ENCODE data around the gene ETV2. TPM values are rescaled to one million over a fixed set of nuclear protein-coding genes. Genes with fewer than 3 reads are reported as not detected.

The ETV2 gene
- polyA plus RNA-seq, 6 donors from 2014 or later: 0.61 TPM; not detected in 5

DNA sequence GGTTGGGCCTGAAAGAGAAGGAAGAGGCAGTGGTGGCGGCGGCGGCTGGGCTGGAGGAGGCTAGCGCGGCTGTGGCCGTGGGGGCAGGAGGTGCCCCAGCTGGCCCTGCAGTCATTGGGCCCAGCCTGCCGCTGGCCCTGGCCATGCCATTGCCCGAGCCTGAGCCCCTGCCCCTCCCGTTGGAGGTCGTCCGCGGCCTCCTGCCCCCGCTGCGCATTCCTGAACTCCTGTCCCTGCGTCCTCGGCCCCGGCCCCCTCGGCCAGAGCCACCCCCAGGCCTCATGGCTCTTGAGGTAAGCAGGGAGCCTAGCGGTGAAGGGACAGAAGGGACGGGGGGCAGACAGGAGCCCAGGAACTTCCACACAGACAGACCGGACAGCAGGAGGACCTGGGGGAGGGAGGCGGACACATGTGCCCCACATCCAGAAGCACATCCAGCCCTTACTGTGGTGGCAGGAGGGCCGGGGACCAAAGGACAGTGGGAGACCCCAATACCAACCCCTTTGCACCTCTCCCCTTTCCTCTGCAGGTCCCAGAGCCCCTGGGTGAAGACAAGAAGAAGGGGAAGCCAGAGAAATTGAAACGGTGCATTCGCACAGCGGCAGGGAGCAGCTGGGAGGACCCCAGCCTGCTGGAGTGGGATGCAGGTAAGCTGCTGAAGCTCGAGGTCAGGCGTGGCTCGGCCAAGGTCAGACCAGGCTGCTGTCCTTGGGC lies 7.7 kb upstream of the ETV2 start:
- ATAC-seq (ENCODE audit: low read depth in 2 of 2) (no peak), DNase-seq (no peak)
- Mint-ChIP-seq H3K27ac (no peak overlapping the region), H3K27me3 (no peaks in the 10 kb centered on the region), H3K4me1 (peaks cover 11 to 39% (median 15%) of the 10 kb centered on the region in 3 donors), H3K9me3 (no peaks in the 10 kb centered on the region), H3K36me3 (peaks cover 12 to 49% of the 10 kb centered on the region in 2 donors), H3K4me3 (no peak overlapping the region)

DNA sequence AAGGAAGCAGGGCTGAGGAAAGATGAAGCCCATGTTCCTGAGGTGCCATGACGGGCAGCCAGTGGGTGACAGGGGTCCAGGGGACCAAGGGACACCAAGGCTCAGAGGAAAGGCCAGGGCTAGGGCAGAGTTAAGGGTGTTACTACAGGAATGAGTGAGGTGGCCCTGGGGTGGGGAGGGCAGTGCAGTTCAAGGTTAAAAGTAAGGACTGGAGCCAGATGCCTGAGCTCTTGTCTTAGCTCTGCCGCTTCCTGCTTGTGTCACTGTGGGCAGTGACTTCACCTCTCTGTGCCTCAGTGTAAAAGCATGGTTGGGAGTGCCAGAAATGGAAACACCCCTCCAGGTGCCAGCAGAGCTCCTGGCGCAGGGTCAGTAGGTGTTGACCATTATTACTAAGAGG lies 4.9 kb upstream of the ETV2 start:
- no peak overlapping the region for H3K4me3 Mint-ChIP-seq
- no peaks in the 10 kb centered on the region for H3K9me3 Mint-ChIP-seq
- DNase-seq: no peak
- H3K27ac Mint-ChIP-seq: no peak overlapping the region
- peaks cover 9 to 24% (median 13%) of the 10 kb centered on the region in 3 donors for H3K4me1 Mint-ChIP-seq
- H3K36me3 Mint-ChIP-seq: peaks cover 9 to 35% of the 10 kb centered on the region in 2 donors
- no peak for ATAC-seq (ENCODE audit: low read depth in 2 of 2)
- H3K27me3 Mint-ChIP-seq: no peaks in the 10 kb centered on the region

DNA sequence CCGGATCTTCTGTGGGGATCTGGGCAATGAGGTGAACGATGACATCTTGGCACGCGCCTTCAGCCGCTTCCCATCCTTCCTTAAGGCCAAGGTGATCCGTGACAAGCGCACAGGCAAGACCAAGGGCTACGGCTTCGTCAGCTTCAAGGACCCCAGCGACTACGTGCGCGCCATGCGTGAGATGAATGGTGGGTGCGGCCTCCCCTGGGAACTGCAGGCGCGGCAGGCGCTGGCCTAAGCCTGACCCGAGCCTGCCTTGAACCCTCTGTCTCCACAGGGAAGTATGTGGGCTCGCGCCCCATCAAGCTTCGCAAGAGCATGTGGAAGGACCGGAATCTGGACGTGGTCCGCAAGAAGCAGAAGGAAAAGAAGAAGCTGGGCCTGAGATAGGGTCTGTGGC lies 4.4 kb upstream of the ETV2 start:
- Mint-ChIP-seq H3K27me3 (no peaks in the 10 kb centered on the region), H3K27ac (no peak overlapping the region), H3K4me1 (peaks cover 8 to 19% (median 17%) of the 10 kb centered on the region in 3 donors), H3K4me3 (no peak overlapping the region), H3K9me3 (no peaks in the 10 kb centered on the region), H3K36me3 (peaks cover 4 to 30% of the 10 kb centered on the region in 2 donors)
- no peak for DNase-seq
- ATAC-seq (ENCODE audit: low read depth in 2 of 2): no peak

DNA sequence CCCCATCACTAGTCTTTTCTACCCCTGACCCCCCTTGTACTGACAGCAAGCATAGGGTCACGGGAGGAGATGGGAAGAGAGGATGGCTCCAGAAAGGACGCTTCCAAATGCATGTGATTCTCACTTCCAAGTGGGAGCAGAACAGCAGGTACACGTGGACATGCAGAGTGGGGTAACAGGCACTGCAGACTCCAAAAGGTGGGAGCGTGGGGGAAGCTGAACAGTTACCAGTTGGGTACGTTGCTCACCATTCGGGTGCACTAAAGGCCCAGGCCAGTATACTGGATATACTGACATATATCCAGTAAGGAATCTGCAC lies 2.3 kb upstream of the ETV2 start:
- ATAC-seq (ENCODE audit: low read depth in 2 of 2): no peak
- Mint-ChIP-seq H3K36me3 (peaks cover 4 to 13% of the 10 kb centered on the region in 2 donors), H3K4me1 (peaks cover 7 to 19% (median 13%) of the 10 kb centered on the region in 3 donors), H3K27me3 (no peaks in the 10 kb centered on the region), H3K27ac (no peak overlapping the region), H3K9me3 (no peaks in the 10 kb centered on the region), H3K4me3 (peak overlapping the region in 1 of 8 donors; percentile 25)
- DNase-seq: no peak

DNA sequence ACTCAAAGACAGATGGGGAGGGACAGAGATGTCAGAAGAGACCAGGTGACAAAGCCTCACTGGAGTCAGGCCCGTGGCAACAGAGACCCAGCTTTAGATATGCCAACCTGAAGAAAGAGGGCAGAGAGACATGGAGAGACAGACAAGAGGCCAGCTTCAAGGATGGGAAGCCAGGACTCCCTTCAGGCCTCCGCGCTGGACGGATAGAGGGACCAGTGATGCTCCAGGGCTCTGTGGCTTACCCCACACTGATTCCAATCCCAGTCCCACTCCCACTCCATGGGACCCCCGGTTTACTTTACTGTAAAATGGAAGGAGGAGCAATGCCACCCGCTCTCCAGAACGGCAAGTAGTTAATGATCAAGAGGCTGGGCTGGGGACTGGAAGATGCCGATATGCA lies 1.7 kb upstream of the ETV2 start:
- no peak for ATAC-seq (ENCODE audit: low read depth in 2 of 2)
- H3K4me1 Mint-ChIP-seq: peaks cover 12 to 24% (median 18%) of the 10 kb centered on the region in 3 donors
- H3K36me3 Mint-ChIP-seq: peaks cover 4 to 13% of the 10 kb centered on the region in 2 donors
- peak overlapping the region in 1 of 8 donors; percentile 25 for H3K4me3 Mint-ChIP-seq
- DNase-seq: no peak
- H3K27ac Mint-ChIP-seq: no peak overlapping the region
- no peaks in the 10 kb centered on the region for H3K9me3 Mint-ChIP-seq
- no peaks in the 10 kb centered on the region for H3K27me3 Mint-ChIP-seq

DNA sequence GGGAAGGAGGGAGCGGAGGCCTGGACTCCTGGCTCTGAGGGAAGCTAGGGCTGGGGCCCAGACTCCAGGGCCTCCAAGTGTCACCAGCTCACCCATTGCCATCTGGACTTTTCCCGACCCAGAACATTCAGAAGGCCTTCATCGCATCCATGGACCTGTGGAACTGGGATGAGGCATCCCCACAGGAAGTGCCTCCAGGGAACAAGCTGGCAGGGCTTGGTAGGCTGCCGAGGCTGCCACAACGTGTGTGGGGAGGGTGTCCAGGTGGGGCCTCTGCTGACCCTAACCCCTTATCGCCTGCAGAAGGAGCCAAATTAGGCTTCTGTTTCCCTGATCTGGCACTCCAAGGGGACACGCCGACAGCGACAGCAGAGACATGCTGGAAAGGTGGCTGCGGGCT lies 767 bp downstream of the ETV2 start:
- DNase-seq (no peak), ATAC-seq (ENCODE audit: low read depth in 2 of 2) (no peak)
- H3K9me3 Mint-ChIP-seq: no peaks in the 10 kb centered on the region
- peak overlapping the region in 3 of 6 donors; percentile 13 to 78 (median 52) for H3K27ac Mint-ChIP-seq
- peaks cover 20 to 40% (median 22%) of the 10 kb centered on the region in 3 donors for H3K4me1 Mint-ChIP-seq
- peak overlapping the region in 6 of 8 donors; percentile 69 to 95 (median 88) for H3K4me3 Mint-ChIP-seq
- H3K36me3 Mint-ChIP-seq: no peaks in the 10 kb centered on the region
- H3K27me3 Mint-ChIP-seq: no peaks in the 10 kb centered on the region

DNA sequence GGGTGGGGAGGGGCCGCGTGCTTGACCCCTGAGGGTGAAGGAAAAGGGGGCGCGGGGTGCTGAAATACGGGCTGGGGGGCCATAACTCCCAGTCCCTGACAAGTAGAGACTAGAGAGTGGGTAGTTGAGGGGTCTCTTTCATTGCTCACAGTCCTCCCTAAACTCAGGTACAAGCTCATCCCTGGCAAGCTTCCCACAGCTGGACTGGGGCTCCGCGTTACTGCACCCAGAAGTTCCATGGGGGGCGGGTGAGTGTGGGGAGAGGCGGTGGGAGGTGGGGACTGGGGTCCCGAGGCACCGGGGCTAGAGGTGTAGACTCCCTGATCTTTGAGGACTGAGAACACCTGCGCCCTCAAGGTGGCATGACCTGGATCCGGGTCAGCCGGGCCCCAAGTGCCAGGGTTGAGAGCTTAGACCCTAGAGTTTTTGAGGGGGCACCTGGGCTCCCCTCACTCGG lies 1.3 kb downstream of the ETV2 start:
- Mint-ChIP-seq H3K9me3 (no peaks in the 10 kb centered on the region), H3K27me3 (no peaks in the 10 kb centered on the region), H3K36me3 (no peaks in the 10 kb centered on the region), H3K27ac (peak overlapping the region in 3 of 6 donors; percentile 13 to 79 (median 78)), H3K4me1 (peaks cover 20 to 44% (median 22%) of the 10 kb centered on the region in 3 donors), H3K4me3 (peak overlapping the region; percentile 66 to 95 (median 90))
- ATAC-seq (ENCODE audit: low read depth in 2 of 2) (no peak), DNase-seq (no peak)

DNA sequence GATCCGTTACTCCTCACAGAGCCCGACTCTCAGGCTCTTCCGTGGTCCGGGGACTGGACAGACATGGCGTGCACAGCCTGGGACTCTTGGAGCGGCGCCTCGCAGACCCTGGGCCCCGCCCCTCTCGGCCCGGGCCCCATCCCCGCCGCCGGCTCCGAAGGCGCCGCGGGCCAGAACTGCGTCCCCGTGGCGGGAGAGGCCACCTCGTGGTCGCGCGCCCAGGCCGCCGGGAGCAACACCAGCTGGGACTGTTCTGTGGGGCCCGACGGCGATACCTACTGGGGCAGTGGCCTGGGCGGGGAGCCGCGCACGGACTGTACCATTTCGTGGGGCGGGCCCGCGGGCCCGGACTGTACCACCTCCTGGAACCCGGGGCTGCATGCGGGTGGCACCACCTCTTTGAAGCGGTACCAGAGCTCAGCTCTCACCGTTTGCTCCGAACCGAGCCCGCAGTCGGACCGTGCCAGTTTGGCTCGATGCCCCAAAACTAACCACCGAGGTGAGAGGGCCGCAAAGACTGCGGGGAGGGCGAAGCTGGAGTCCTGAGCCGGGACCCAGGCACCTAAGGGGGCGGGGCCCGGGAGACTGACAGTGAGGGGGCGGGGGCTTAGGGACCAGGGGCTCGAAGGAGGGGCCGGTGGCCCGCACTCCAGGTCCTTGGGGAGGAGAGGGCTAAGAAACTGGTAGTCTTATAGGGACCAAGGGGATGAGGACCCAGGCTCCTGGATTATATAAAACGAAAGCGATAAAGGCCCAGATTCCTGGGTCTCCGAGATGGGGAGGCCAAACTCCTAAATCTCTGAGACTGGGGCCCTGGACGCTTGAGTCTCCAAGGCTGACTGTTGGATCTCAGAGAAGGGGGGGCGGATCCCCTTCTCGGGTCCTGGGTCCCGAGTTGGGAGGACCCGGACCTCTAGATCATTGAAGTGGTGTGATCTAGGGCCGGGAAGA lies 2.0 kb downstream of the ETV2 start:
- Mint-ChIP-seq H3K4me1 (peaks cover 24 to 51% (median 26%) of the 10 kb centered on the region in 3 donors), H3K27me3 (no peaks in the 10 kb centered on the region), H3K36me3 (no peaks in the 10 kb centered on the region), H3K27ac (peak overlapping the region in 5 of 6 donors; percentile 53 to 93 (median 75)), H3K9me3 (no peaks in the 10 kb centered on the region), H3K4me3 (peak overlapping the region; percentile 78 to 95 (median 91))
- DNase-seq (peak; percentile 81), ATAC-seq (ENCODE audit: low read depth in 2 of 2) (peak; percentile 49 to 51)

DNA sequence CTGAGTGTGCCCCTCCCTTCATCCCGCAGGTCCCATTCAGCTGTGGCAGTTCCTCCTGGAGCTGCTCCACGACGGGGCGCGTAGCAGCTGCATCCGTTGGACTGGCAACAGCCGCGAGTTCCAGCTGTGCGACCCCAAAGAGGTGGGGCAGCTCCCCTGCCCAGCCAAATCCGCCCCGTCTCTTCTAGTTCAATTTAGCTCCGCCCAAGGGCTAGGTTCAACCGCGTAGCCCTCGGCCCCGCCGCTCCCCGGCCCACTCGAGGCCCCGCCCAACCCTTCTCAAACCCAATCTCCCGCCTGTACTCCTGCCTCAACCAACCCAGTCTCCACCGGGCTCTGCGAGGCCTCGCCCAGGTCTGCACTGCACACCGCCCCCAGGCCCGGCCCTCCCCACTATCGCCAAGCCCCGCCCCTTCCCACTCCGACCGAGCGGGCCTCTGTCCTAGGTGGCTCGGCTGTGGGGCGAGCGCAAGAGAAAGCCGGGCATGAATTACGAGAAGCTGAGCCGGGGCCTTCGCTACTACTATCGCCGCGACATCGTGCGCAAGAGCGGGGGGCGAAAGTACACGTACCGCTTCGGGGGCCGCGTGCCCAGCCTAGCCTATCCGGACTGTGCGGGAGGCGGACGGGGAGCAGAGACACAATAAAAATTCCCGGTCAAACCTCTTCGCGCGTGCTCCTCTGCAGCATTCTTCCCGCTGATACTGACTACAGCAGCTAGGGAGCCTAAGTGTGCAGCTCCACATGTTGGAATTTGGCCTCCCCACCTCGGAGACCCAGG lies 2.9 kb downstream of the ETV2 start:
- ATAC-seq (ENCODE audit: low read depth in 2 of 2) (peak; percentile 75 to 79), DNase-seq (peak; percentile 92)
- Mint-ChIP-seq H3K4me1 (peaks cover 30 to 60% (median 34%) of the 10 kb centered on the region in 3 donors), H3K27me3 (no peaks in the 10 kb centered on the region), H3K9me3 (no peaks in the 10 kb centered on the region), H3K36me3 (no peaks in the 10 kb centered on the region), H3K4me3 (peak overlapping the region; percentile 78 to 95 (median 91)), H3K27ac (peak overlapping the region; percentile 53 to 93 (median 76))

DNA sequence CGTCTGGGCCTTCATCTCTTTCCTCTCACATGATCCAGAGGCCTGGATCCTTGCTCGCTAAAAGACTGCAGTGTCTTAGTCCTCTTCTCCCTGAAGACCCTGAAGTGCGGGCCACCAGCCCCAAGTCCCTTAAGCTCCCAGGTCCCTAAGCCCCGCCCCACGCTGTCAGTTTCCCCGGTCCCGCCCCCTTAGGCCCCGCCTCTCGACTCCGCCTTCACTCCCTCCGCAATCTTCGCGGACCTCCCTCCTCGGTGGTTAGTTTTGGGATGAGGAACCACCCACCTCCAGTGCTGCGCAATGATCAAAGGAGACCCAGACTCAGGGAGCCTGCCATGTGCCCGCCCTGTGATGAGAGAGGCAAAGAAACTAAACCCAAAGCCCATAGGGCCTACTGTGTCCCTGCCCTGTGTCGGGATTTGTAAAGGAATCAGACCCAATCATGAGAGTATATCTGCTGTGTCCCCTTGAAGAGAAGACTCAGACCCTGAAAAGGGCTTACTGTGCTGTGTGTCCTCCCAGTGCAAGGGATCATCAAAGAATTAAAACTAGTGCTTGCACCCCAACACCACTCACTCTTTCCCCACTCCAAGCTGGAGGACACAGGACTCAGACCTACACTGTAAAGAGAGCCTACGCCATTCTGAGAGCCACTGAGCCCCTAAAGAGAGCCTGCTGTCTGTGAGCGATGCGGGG lies 3.6 kb downstream of the ETV2 start:
- Mint-ChIP-seq H3K4me1 (peaks cover 30 to 65% (median 34%) of the 10 kb centered on the region in 3 donors), H3K36me3 (no peaks in the 10 kb centered on the region), H3K27me3 (no peaks in the 10 kb centered on the region), H3K9me3 (no peaks in the 10 kb centered on the region), H3K4me3 (peak overlapping the region; percentile 78 to 95 (median 91)), H3K27ac (peak overlapping the region in 4 of 6 donors; percentile 75 to 93 (median 76))
- ATAC-seq (ENCODE audit: low read depth in 2 of 2) (no peak), DNase-seq (peak; percentile 48)

DNA sequence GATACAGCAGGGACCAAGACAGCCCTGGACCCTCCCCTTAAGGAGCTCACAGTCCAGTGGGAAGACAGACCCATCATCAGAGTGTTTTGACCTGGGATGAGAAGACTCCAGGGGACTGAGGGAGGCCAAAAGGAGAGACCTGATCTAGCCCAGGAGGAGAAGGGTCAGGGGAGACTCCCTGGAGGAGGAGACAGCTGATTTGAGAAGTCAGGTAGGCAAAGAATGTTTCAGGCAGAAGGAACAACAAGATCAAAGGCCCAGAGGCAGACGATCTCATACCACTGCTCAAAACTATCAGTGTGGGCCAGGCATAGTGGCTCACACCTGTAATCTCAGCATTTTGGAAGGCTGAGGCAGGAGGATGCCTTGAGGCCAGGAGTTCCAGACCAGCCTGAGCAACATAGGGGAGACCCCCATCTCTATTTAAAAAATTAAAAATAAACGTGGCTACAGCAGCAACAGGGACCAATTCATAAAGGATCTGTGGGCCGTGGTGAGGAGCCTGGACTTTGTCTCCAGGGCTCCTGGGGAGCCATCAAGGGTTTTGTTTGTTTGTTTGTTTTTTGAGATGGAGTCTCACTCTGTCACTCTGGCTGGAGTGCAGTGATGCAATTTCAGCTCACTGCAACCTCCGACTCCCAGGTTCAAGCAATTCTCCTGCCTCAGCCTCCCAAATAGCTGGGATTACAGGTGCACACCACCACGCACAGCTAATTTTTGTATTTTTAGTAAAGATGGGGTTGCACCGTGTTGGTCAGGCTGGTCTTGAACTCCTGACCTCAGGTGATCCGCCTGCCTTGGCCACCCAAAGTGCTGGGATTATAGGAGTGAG lies 4.4 kb downstream of the ETV2 start:
- ATAC-seq (ENCODE audit: low read depth in 2 of 2) (no peak), DNase-seq (no peak)
- Mint-ChIP-seq H3K27me3 (no peaks in the 10 kb centered on the region), H3K4me1 (peaks cover 33 to 70% (median 36%) of the 10 kb centered on the region in 3 donors), H3K4me3 (peak overlapping the region in 6 of 8 donors; percentile 78 to 95 (median 90)), H3K9me3 (no peaks in the 10 kb centered on the region), H3K27ac (no peak overlapping the region), H3K36me3 (no peaks in the 10 kb centered on the region)

Measured in naive B cell (primary cell).